A549 (cell line): ENCODE measurements around the gene PTPN13. TPM values are rescaled to one million over a fixed set of nuclear protein-coding genes. Genes with fewer than 3 reads are reported as not detected.

ENCODE experiments used
- ATAC-seq, 2 experiments: fragments of 200-7000 bp in 1 of 2; fragments of >200 bp in 1 of 2; cut with Nextera tagmentation in 1 of 2; cut with Tn5 transposase in 1 of 2; 3 replicates each; pipeline versions ENCODE4 v1.8.0 to v1.9.1; 2018 to 2020; ENCODE audit warnings: mild to moderate bottlenecking in 1 of 2, moderate library complexity in 1 of 2
- CTCF ChIA-PET: fragments of 300-600 bp; sonication (Branson Sonifier 250); formaldehyde crosslinking; extraction: SDS; loops from one replicate; lab custom pipeline; 2021; ENCODE audit warnings: antibody characterized with exemption, inconsistent platforms; lab: Yijun Ruan, JAX
- POLR2A ChIA-PET: fragments of 350-600 bp; formaldehyde crosslinking; extraction: SDS; loops from one replicate; lab custom pipeline; 2021; ENCODE audit warnings: antibody characterized with exemption, inconsistent platforms; lab: Yijun Ruan, JAX
- DNase-seq, 2 experiments: peaks; one replicate each; pipeline versions ENCODE4 v3.0.0 to v3.0.0-alpha.2; 2011 to 2016; ENCODE audit warnings: low read depth in 1 of 2, low spot score in 1 of 2
- FAIRE-seq: peaks from 2 replicates; lab custom pipeline; 2011; peaks lifted over from hg19 to GRCh38; lab: Jason Lieb, UNC
- H3K27ac ChIP-seq, 2 experiments: fragments of >200 bp; sonication (Bioruptor Twin); formaldehyde crosslinking; 3 replicates each; pipeline ENCODE4 v1.5.1; 2016 to 2017
- H3K4me1 ChIP-seq: fragments of >200 bp; sonication (Bioruptor Twin); formaldehyde crosslinking; 3 replicates; pipeline ENCODE4 v1.6.1; 2016
- H3K4me2 ChIP-seq: fragments of >200 bp; sonication (Bioruptor Twin); formaldehyde crosslinking; 3 replicates; pipeline ENCODE4 v1.6.1; 2016
- H3K4me3 ChIP-seq: fragments of >200 bp; sonication (Bioruptor Twin); formaldehyde crosslinking; 3 replicates; pipeline ENCODE4 v1.5.1; 2016
- H3K9me3 ChIP-seq: fragments of >200 bp; sonication (Bioruptor Twin); formaldehyde crosslinking; 3 replicates; pipeline ENCODE4 v1.6.1; 2016
- CBX8 ChIP-seq: fragments of 200-600 bp; sonication (generic); IDR thresholded peaks from 2 replicates; pipeline ENCODE4 v1.6.1; 2016
- CEBPB ChIP-seq, 2 experiments: fragments of >200 bp in 1 of 2; sonication (Bioruptor Twin) in 1 of 2; formaldehyde crosslinking in 1 of 2; IDR thresholded peaks; 2 replicates each; pipeline ENCODE4 v1.6.1; 2012 to 2016
- CHD4 ChIP-seq: fragments of 200-600 bp; sonication (generic); IDR thresholded peaks from 2 replicates; pipeline ENCODE4 v1.6.1; 2016; ENCODE audit warnings: antibody characterized with exemption, mild to moderate bottlenecking, borderline replicate concordance
- EP300 ChIP-seq, 2 experiments: fragments of >200 bp; sonication (Bioruptor Twin); formaldehyde crosslinking; IDR thresholded peaks; 2 replicates in 1 of 2; 3 replicates in 1 of 2; pipeline ENCODE4 v1.6.1; 2016 to 2017
- FOSL2 ChIP-seq, 2 experiments: fragments of 450-650 bp in 1 of 2; fragments of >200 bp in 1 of 2; sonication (Bioruptor Twin) in 1 of 2; formaldehyde crosslinking; IDR thresholded peaks; 2 replicates each; pipeline versions ENCODE4 v1.5.0 to v1.6.1; 2016 to 2020; ENCODE audit warnings: mild to moderate bottlenecking in 1 of 2, moderate library complexity in 1 of 2
- FOXS1 ChIP-seq: fragments of 250-450 bp; sonication (Bioruptor Pico); IDR thresholded peaks from 2 replicates; pipeline ENCODE4 v1.5.0; 2020; ENCODE audit warnings: mild to moderate bottlenecking, moderate library complexity
- GATA3 ChIP-seq: IDR thresholded peaks from 2 replicates; pipeline ENCODE4 v1.6.1; 2012; ENCODE audit warnings: borderline replicate concordance
- HEYL ChIP-seq: fragments of 250-450 bp; sonication (Bioruptor Pico); IDR thresholded peaks from 2 replicates; pipeline ENCODE4 v1.8.0; 2021; ENCODE audit warnings: mild to moderate bottlenecking, moderate library complexity
- MYC ChIP-seq: IDR thresholded peaks from 2 replicates; pipeline ENCODE4 v1.6.1; 2012; ENCODE audit warnings: mild to moderate bottlenecking, inconsistent platforms, low read length, improper control_type of control experiment, borderline replicate concordance
- NFE2L2 ChIP-seq: fragments of 150-350 bp; conservative IDR thresholded peaks from 2 replicates; pipeline ENCODE4 v1.6.1; 2014; ENCODE audit warnings: low read length
- POLR2A ChIP-seq: IDR thresholded peaks from 2 replicates; pipeline ENCODE4 v1.6.1; 2012; ENCODE audit warnings: mild to moderate bottlenecking, low read length
- RNF2 ChIP-seq: fragments of 200-600 bp; sonication (generic); IDR thresholded peaks from 2 replicates; pipeline ENCODE4 v1.6.1; 2016; ENCODE audit warnings: low read depth, mild to moderate bottlenecking, antibody characterized with exemption, moderate library complexity, borderline replicate concordance
- SREBF2 ChIP-seq: fragments of 450-650 bp; IDR thresholded peaks from 2 replicates; pipeline ENCODE4 v1.6.1; 2014; ENCODE audit warnings: mild to moderate bottlenecking, moderate library complexity
- TFCP2L1 ChIP-seq: fragments of 250-450 bp; sonication (Bioruptor Pico); IDR thresholded peaks from 2 replicates; pipeline ENCODE4 v1.5.0; 2021; ENCODE audit warnings: mild to moderate bottlenecking
- WGBS: methylation state at CpG from one replicate; pipeline ENCODE4 v1.1.6; 2017; ENCODE audit errors: missing lambda C conversion rate; 5-methylcytosine and 5-hydroxymethylcytosine counted together
- polyA plus RNA-seq, 4 experiments: library from polyadenylated mRNA; depleted of rRNA in 3 of 4; stranded (reverse); fragments of >200 nt; fragmentation: RNase III in 1 of 4; extraction: RNeasy Plus Mini Kit Qiagen cat#74134 plus additional on column Dnase treatment in 1 of 4; gene quantifications; 2 replicates in 3 of 4; 3 replicates in 1 of 4; pipeline ENCODE4 v1.2.3, GENCODE V29; 2011 to 2017
- TF ChIP-seq, protein P1 (sequence below): fragments of >200 bp; sonication (Bioruptor Twin); formaldehyde crosslinking; IDR thresholded peaks from 3 replicates; pipeline ENCODE4 v1.6.1; 2016
- TF ChIP-seq, protein P2 (sequence below): IDR thresholded peaks from 2 replicates; pipeline ENCODE4 v1.6.1; 2012; ENCODE audit warnings: low read depth, borderline replicate concordance
- TF ChIP-seq, protein P3 (sequence below): fragments of 250-450 bp; sonication (Bioruptor Pico); IDR thresholded peaks from 2 replicates; pipeline ENCODE4 v1.5.0; 2020; ENCODE audit warnings: low read depth, mild to moderate bottlenecking, moderate library complexity

Gene PTPN13
- polyA plus RNA-seq, 2 of the 4 experiments (the other 2 are of a cell fraction) = 10.4 to 13.3 TPM

DNA sequence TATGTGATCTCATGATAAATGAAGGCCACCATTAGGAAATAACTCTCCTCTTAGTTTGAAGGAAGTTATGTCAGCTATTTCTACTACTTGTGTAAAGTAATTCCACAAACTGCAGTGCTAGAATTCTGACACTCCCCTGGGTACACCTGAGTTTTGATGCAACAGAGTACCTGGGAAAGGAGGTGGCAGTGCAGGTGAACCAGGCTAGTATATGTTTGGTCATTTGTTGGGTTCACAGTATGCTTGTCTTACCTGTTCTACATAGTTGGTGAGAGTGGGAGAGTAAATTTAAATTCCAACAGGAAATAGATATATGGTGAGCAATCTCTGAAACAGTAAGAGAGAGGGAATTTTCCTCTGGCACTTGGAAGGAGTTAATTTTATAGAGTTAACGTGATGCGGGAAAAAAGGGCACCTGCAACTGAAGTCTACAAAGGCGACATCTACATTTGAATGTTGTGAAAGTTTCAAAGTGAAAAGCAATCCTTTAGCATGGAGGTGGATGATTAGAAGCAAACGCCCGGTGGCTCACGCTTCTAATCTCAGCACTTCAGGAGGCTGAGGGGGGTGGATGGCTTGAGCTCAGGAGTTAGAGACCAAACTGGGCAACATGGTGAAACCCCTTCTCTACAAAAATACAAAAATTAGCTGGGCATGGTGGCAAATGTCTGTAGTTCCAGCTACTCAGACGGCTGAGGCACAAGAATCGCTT, 263.4 kb downstream of the PTPN13 start:
- TF ChIP-seq, protein P1, sequence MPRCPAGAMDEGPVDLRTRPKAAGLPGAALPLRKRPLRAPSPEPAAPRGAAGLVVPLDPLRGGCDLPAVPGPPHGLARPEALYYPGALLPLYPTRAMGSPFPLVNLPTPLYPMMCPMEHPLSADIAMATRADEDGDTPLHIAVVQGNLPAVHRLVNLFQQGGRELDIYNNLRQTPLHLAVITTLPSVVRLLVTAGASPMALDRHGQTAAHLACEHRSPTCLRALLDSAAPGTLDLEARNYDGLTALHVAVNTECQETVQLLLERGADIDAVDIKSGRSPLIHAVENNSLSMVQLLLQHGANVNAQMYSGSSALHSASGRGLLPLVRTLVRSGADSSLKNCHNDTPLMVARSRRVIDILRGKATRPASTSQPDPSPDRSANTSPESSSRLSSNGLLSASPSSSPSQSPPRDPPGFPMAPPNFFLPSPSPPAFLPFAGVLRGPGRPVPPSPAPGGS = no peak
- TF ChIP-seq NFE2L2 = no peak
- TF ChIP-seq RNF2 = no peak
- TF ChIP-seq GATA3 = no peak
- no peak for TF ChIP-seq SREBF2
- TF ChIP-seq FOXS1 (CRISPR knock-in tag) = no peak
- TF ChIP-seq HEYL (CRISPR knock-in tag) = no peak
- TF ChIP-seq CBX8 = no peak
- TF ChIP-seq, protein P2, sequence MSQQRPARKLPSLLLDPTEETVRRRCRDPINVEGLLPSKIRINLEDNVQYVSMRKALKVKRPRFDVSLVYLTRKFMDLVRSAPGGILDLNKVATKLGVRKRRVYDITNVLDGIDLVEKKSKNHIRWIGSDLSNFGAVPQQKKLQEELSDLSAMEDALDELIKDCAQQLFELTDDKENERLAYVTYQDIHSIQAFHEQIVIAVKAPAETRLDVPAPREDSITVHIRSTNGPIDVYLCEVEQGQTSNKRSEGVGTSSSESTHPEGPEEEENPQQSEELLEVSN = no peak
- TF ChIP-seq CHD4 = no peak
- no peak for TF ChIP-seq FOSL2 (IDR thresholded peaks at IDR 0.05)
- TF ChIP-seq FOSL2 (CRISPR knock-in tag; IDR thresholded peaks at IDR 0.05) = no peak
- no peak for TF ChIP-seq TFCP2L1 (CRISPR knock-in tag)
- TF ChIP-seq, protein P3, sequence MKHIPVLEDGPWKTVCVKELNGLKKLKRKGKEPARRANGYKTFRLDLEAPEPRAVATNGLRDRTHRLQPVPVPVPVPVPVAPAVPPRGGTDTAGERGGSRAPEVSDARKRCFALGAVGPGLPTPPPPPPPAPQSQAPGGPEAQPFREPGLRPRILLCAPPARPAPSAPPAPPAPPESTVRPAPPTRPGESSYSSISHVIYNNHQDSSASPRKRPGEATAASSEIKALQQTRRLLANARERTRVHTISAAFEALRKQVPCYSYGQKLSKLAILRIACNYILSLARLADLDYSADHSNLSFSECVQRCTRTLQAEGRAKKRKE (CRISPR knock-in tag) = no peak
- no peak for TF ChIP-seq EP300 (IDR thresholded peaks at IDR 0.05)
- TF ChIP-seq CEBPB (IDR thresholded peaks at IDR 0.05) = no peak
- TF ChIP-seq POLR2A = no peak
- no peak for TF ChIP-seq MYC
- ChIA-PET POLR2A (no interaction called here), CTCF (interaction anchor here (1.2 kb wide), 1 partner anchor 9 kb away, joined by 4 read pairs; no protein-coding TSS in a partner anchor)
- no peak overlapping the region for H3K4me3 ChIP-seq
- no peak overlapping the region for H3K27ac ChIP-seq
- FAIRE-seq (no peak), ATAC-seq (no peak), DNase-seq (no peak)
- no peaks in the 10 kb centered on the region for H3K4me1 ChIP-seq
- WGBS = 82% methylated on average over 8 of the region's 8 CpGs
- H3K9me3 ChIP-seq = no peaks in the 10 kb centered on the region
- H3K4me2 ChIP-seq = no peak overlapping the region

Other genes with a start within 250 kb of the PTPN13 start
- 3.1 and 3.4 TPM in 2 replicates for gene MAPK10, start 234.3 kb upstream of the PTPN13 start, polyA plus RNA-seq (2011; rRNA removed)
- gene MAPK10, start 234.3 kb upstream of the PTPN13 start, polyA plus RNA-seq (2017; fragmentation: RNase III; extraction: RNeasy Plus Mini Kit Qiagen cat#74134 plus additional on column Dnase treatment) = 0.64 to 1.4 TPM (median 1.1 TPM) in 3 replicates